ENCODE results near the gene DIO3. TPM values are rescaled to one million over a fixed set of nuclear protein-coding genes. Genes with fewer than 3 reads are reported as not detected.
"Not testable (repeated sequence)": the region's sequence is repeated elsewhere in the genome, so short reads cannot be mapped to it uniquely, and the experiment has no call there.

Gene DIO3
- total RNA-seq, 2 donors from 2014 or later, result 24.2 to 60.5 TPM

DNA sequence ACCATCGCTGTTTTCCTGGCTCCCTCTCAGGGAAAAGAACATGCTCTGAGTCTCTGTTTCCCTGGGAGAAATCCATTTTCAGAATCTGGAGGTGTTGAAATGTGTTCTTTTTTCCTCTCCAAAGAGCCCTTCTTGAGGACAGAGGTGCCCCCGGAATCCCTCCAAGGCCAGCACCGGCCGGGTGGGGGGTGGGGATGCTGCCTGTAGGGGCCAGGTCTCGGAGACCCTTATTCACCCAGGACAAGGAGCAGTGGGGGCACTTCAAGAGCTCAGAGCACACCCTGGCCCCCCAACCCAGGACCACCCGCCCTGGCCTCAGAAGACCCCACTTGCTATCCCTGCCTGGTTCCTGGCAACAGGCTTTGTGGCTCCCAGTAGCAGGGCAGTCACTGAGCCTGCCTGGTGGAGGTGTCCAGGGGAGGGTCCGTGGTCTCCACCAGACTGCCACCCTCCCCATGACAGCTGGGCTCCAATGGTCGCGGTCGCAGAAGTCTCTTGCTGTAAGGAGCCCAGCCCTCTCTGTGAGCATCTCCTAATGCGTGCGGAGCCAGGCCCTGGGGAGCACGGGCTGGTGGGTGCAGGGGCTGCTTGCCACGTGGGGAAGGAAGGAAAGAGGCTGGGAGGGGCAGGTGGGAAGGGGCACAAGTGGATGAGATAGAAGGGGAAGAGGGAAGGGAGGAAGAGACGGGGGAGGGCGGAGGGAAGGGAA is 13.2 kb upstream of the DIO3 start:
- Histone ChIP-seq H3K4me3 (ENCODE audit: low read length) (no peak overlapping the region), H3K27ac (ENCODE audit: low read depth, low read length) (no peak overlapping the region)
- no peak overlapping the region for H3K4me3 Mint-ChIP-seq

DNA sequence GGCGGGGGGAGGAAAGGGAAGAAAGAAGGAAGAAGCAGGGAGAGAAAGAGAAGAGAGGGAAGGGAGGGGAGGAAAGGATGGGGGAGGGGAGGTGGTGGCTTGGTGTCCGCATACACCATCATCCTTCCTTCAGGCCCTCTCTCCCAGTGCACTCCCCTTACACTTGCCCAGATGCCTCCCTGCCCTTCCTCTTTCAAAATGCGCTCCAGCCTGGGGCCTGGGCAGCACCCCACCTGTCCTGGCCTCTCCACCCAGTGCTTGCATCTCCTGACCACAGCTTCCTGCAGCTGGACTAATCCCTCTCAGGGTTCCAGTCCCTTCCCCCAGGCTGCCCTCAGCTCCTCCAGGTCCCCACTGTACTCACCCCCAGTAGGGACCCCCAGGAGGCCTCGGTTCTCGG is 12.6 kb upstream of the DIO3 start:
- Histone ChIP-seq H3K4me3 (ENCODE audit: low read length) (no peak overlapping the region), H3K27me3 (ENCODE audit: control insufficient read depth, insufficient read depth, low read length, poor library complexity, severe bottlenecking) (no peaks in the 10 kb centered on the region), H3K36me3 (ENCODE audit: control insufficient read depth, insufficient read depth, low read length) (no peaks in the 10 kb centered on the region), H3K27ac (ENCODE audit: low read depth, low read length) (no peak overlapping the region), H3K9me3 (ENCODE audit: control insufficient read depth, low read length) (peaks cover 3% of the 10 kb centered on the region), H3K9ac (ENCODE audit: extremely low read depth, low read length, poor library complexity, severe bottlenecking) (no peak overlapping the region), H3K4me1 (ENCODE audit: control insufficient read depth, insufficient read depth, low read length) (no peaks in the 10 kb centered on the region)
- Mint-ChIP-seq H3K4me1 (no peaks in the 10 kb centered on the region), H3K36me3 (ENCODE audit: low read depth) (no peaks in the 10 kb centered on the region), H3K27ac (no peak overlapping the region), H3K9me3 (peaks cover 10% of the 10 kb centered on the region), H3K4me3 (no peak overlapping the region), H3K27me3 (ENCODE audit: insufficient read depth) (peaks cover 16% of the 10 kb centered on the region)
- no peak for DNase-seq
- WGBS, 2 experiments (ENCODE audit: insufficient coverage in 1 of 2, insufficient read length in 1 of 2), result 88 to 100% methylated on average over 2 to 4 of the region's 5 CpGs
- no peak for TF ChIP-seq CTCF (conservative IDR thresholded peaks at IDR 0.05)

More for the DNA sequence above, 13.2 kb upstream of the DIO3 start:
- peaks cover 3% of the 10 kb centered on the region for H3K9me3 ChIP-seq (ENCODE audit: control insufficient read depth, low read length)
- no peaks in the 10 kb centered on the region for H3K36me3 ChIP-seq (ENCODE audit: control insufficient read depth, insufficient read depth, low read length)
- WGBS, 2 experiments (ENCODE audit: insufficient coverage in 1 of 2, insufficient read length in 1 of 2), result 79 to 80% methylated on average over 7 to 16 of the region's 16 CpGs
- Mint-ChIP-seq H3K4me1 (no peaks in the 10 kb centered on the region), H3K36me3 (ENCODE audit: low read depth) (no peaks in the 10 kb centered on the region), H3K9me3 (peaks cover 13% of the 10 kb centered on the region), H3K27ac (no peak overlapping the region), H3K27me3 (ENCODE audit: insufficient read depth) (peaks cover 12% of the 10 kb centered on the region)
- no peak for DNase-seq
- no peak for TF ChIP-seq CTCF (conservative IDR thresholded peaks at IDR 0.05)
- H3K27me3 ChIP-seq (ENCODE audit: control insufficient read depth, insufficient read depth, low read length, poor library complexity, severe bottlenecking), result no peaks in the 10 kb centered on the region
- no peaks in the 10 kb centered on the region for H3K4me1 ChIP-seq (ENCODE audit: control insufficient read depth, insufficient read depth, low read length)
- H3K9ac ChIP-seq (ENCODE audit: extremely low read depth, low read length, poor library complexity, severe bottlenecking), result no peak overlapping the region

DNA sequence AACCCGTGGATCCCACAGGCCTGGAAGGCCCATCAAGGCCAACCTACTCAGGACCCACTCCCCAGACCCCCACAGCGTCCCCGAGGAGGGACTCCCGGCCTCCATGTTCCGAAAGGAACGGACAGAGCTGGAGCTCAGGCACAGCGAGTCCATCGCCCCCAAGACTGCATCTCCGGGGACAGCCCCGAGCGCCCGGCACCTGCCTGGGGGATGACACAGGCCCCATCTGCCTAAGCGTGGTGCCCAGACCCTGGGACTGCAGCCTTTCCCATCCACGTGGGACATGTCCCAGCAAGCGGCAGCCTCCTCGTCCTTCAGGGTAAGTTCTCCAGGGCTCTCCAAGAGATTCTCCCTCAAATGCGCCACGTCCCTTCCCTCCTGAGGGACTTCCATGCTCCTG is 12.1 kb upstream of the DIO3 start:
- Mint-ChIP-seq H3K4me3 (no peak overlapping the region), H3K9me3 (peaks cover 6% of the 10 kb centered on the region), H3K27ac (no peak overlapping the region), H3K4me1 (no peaks in the 10 kb centered on the region), H3K36me3 (ENCODE audit: low read depth) (no peaks in the 10 kb centered on the region), H3K27me3 (ENCODE audit: insufficient read depth) (peaks cover 20% of the 10 kb centered on the region)
- Histone ChIP-seq H3K4me1 (ENCODE audit: control insufficient read depth, insufficient read depth, low read length) (no peaks in the 10 kb centered on the region), H3K27me3 (ENCODE audit: control insufficient read depth, insufficient read depth, low read length, poor library complexity, severe bottlenecking) (no peaks in the 10 kb centered on the region), H3K9me3 (ENCODE audit: control insufficient read depth, low read length) (no peaks in the 10 kb centered on the region), H3K4me3 (ENCODE audit: low read length) (no peak overlapping the region), H3K27ac (ENCODE audit: low read depth, low read length) (no peak overlapping the region), H3K9ac (ENCODE audit: extremely low read depth, low read length, poor library complexity, severe bottlenecking) (no peak overlapping the region), H3K36me3 (ENCODE audit: control insufficient read depth, insufficient read depth, low read length) (no peaks in the 10 kb centered on the region)
- TF ChIP-seq CTCF (conservative IDR thresholded peaks at IDR 0.05), result no peak
- 92 to 93% methylated on average over 5 to 18 of the region's 18 CpGs for WGBS, 2 experiments (ENCODE audit: insufficient coverage in 1 of 2, insufficient read length in 1 of 2)
- DNase-seq, result no peak

DNA sequence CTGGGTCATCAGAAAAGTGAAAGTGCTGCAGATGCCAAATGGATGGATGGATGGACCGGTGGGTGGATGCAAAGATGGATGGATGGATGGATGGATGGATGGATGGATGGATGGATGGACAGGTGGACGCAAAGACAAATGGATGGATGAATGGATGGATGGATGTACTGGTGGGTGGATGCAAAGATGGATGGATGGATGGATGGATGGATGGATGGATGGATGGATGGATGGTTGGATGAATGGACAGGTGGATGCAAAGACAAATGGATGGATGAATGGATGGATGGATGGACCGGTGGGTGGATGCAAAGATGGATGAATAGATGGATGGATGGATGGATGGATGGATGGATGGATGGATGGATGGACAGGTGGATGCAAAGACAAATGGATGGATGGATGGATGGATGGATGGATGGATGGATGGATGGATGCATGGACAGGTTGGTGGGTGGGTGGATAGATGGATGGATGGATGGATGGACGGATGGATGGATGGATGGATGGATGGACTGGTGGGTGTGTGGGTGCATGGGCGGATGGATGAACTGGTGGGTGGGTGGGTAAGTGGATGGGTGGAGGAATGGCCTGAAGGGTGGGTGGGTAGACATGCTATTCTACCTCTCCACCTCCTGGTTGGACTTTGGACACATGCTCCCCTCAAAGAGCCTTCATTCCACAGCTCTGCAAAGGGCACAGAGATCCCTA is 10.9 kb upstream of the DIO3 start:
- 78 to 81% methylated on average over 4 to 5 of the region's 5 CpGs for WGBS, 2 experiments (ENCODE audit: insufficient coverage in 1 of 2, insufficient read length in 1 of 2)
- H3K27ac Mint-ChIP-seq; H3K4me3 ChIP-seq (ENCODE audit: low read length); H3K9me3 Mint-ChIP-seq; H3K9me3 ChIP-seq (ENCODE audit: control insufficient read depth, low read length); H3K27ac ChIP-seq (ENCODE audit: low read depth, low read length); H3K36me3 ChIP-seq (ENCODE audit: control insufficient read depth, insufficient read depth, low read length); H3K4me3 Mint-ChIP-seq; DNase-seq; H3K36me3 Mint-ChIP-seq (ENCODE audit: low read depth); H3K27me3 ChIP-seq (ENCODE audit: control insufficient read depth, insufficient read depth, low read length, poor library complexity, severe bottlenecking); H3K4me1 ChIP-seq (ENCODE audit: control insufficient read depth, insufficient read depth, low read length); H3K4me1 Mint-ChIP-seq; H3K9ac ChIP-seq (ENCODE audit: extremely low read depth, low read length, poor library complexity, severe bottlenecking): not testable (repeated sequence)
- H3K27me3 Mint-ChIP-seq (ENCODE audit: insufficient read depth), result peaks cover 27% of the 10 kb centered on the region
